Lower leg skin (tissue), 3 donors: ENCODE measurements around the gene GRK2.

Source experiments
- POLR2A ChIP-seq, 2 donors: fragments of 450-650 bp; IDR thresholded peaks; one replicate each; pipeline ENCODE4 v1.6.1; 2016 to 2017; ENCODE audit warnings: antibody characterized with exemption in 2 of 2, mild to moderate bottlenecking in 1 of 2, moderate library complexity in 1 of 2
- TF ChIP-seq, protein P1 (sequence below), 3 donors: fragments of 450-650 bp; IDR thresholded peaks; one replicate each; pipeline ENCODE4 v1.5.1; 2016; ENCODE audit warnings: antibody characterized with exemption in 3 of 3, mild to moderate bottlenecking in 3 of 3, moderate library complexity in 2 of 3

GRCh38 chr11:67309661-67310061 lies 43.4 kb downstream of the GRK2 start:
- TF ChIP-seq, protein P1, sequence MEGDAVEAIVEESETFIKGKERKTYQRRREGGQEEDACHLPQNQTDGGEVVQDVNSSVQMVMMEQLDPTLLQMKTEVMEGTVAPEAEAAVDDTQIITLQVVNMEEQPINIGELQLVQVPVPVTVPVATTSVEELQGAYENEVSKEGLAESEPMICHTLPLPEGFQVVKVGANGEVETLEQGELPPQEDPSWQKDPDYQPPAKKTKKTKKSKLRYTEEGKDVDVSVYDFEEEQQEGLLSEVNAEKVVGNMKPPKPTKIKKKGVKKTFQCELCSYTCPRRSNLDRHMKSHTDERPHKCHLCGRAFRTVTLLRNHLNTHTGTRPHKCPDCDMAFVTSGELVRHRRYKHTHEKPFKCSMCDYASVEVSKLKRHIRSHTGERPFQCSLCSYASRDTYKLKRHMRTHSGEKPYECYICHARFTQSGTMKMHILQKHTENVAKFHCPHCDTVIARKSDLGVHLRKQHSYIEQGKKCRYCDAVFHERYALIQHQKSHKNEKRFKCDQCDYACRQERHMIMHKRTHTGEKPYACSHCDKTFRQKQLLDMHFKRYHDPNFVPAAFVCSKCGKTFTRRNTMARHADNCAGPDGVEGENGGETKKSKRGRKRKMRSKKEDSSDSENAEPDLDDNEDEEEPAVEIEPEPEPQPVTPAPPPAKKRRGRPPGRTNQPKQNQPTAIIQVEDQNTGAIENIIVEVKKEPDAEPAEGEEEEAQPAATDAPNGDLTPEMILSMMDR (IDR thresholded peaks at IDR 0.05), result no peak
- TF ChIP-seq POLR2A (IDR thresholded peaks at IDR 0.05), result no peak
